Uterine smooth muscle cell (primary cell): ENCODE measurements around the gene SLC25A33. TPM values are rescaled to one million over a fixed set of nuclear protein-coding genes. Genes with fewer than 3 reads are reported as not detected.

Source experiments
- total RNA-seq: library from RNA; depleted of rRNA; stranded (reverse); fragments of >200 nt; gene quantifications from 2 replicates; pipeline ENCODE4 v1.2.3, GENCODE V29; 2014

Gene SLC25A33, protein sequence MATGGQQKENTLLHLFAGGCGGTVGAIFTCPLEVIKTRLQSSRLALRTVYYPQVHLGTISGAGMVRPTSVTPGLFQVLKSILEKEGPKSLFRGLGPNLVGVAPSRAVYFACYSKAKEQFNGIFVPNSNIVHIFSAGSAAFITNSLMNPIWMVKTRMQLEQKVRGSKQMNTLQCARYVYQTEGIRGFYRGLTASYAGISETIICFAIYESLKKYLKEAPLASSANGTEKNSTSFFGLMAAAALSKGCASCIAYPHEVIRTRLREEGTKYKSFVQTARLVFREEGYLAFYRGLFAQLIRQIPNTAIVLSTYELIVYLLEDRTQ
- 7.7 and 8.3 TPM in 2 replicates for total RNA-seq

DNA sequence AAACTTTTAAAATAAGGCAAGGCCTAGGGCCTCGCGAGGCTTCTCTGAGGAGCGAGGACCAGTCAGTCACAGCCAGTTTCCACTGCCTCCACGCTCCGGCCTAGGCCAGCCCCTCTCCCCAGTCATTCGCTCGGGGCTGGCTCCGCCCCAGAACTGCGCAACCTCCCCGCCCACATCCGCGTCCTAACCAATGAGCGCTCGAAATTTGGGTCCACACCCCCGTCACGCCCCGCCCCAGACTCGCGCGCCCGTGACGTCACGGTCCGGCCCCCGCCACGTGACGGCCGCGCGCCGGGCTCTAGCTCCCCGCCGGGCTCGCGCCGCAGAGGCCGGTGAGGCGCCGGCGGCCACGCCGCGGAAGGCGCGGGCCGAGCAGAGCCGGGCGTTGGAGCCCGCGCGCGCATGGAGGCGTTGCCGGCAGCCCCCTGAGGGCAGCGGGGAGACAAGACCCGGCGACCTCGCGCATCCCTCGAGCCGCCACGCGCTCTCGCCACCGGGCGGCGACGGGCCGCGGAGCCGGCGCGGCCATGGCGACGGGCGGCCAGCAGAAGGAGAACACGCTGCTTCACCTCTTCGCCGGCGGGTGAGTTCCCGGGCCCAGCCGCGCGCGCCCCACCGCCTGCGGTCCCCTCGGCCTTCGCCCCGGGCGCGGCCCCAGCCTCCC lies at the start of gene SLC25A33:
Gene SLC25A33, plus strand, starts transcription at position 301 of the 664 bp plus-strand sequence. Its CDS starts 227 bp downstream, at position 528.

DNA sequence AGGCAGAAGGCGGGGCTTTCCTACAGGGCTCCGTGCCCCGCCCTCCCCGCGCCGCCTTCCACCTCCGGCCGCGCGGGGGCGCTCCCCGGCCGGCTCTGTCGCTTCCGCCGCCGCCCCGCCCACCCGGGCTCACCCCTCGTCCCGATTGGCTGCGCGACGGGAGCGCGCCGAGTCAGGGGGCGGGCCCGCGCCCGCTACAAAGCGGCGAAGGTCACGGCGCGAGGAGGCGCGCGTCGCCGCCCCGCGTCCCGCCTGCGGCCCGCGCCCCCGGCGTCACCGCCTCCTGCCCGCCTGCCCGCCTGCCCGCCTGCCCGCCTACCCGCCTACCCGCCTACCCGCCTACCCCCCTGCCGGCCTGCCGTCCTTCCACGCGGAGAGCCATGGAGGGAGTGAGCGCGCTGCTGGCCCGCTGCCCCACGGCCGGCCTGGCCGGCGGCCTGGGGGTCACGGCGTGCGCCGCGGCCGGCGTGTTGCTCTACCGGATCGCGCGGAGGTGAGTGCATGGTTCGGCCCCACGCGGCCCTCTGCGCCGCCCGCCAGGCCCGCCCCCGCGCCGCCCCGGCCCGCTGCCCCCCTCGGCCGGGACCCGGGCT lies 49.4 kb downstream of the SLC25A33 start, which contains the start of gene TMEM201:
Gene TMEM201, plus strand, starts transcription at position 361 of the 593 bp plus-strand sequence. Its CDS starts 20 bp downstream, at position 381.

Other genes with a start within 250 kb of the SLC25A33 start
- gene SPSB1, start 246.6 kb upstream of the SLC25A33 start, total RNA-seq: 23.1 and 26.8 TPM in 2 replicates
- 4.7 and 6.2 TPM in 2 replicates for gene TMEM201, start 49.4 kb downstream of the SLC25A33 start, total RNA-seq
- 6.2 and 8.9 TPM in 2 replicates for gene PIK3CD, start 112.3 kb downstream of the SLC25A33 start, total RNA-seq